ENCODE measurements around the gene VILL.

The VILL gene

DNA sequence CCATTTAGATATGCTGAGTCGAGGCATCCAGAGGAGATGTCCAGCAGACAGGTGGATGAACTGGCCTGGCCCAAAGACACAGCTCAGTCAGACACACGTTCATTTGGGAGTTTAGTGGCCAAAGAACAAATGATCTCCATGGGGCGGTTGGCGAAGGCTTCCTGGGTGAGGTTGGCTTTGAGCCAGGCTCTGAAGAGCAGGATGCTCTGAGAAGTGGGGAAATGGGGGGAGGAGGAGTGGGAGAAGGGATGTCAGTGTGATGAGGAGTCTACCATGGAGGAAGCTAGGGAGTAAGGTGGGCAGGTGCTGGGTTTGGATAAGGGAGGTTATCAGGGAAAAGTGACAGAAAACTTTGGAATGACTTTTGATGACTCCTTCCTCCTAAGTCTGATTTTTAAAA is 47.5 kb upstream of the VILL start:
- no peaks in the 10 kb centered on the region for H3K4me1 ChIP-seq (ENCODE audit: insufficient read depth, low read length)

DNA sequence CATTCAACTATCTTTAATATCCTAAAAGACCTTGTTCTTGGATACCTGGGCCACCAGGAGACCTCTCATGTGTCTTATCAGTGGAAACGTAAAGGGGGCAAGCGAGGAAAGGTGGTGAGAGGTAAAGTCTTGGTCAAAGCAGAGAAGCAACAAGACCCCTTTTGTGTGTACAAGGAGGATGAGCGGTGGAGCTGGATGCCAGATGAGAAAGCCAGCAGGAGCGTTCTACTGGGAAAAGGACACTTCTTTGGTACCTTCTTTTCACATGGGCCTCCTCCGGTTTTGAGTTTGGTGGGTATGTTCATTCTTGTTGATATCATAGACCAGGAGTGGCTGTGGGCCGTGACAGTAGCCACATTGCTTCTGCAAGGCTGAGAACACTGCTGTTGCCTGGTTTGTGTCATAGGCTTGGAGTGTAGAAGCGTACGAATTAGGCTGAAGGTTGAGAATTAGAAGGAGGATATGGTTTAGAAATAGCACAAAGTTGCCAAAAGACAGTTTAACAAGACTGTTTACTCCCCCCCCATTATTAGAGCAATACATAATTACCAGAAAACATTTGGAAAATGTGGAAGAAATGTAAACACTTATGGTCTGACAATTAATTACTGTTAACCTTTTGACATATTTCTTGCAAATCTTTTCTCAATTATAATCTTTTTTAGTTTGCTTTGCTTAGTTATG is 46.8 kb upstream of the VILL start:
- ATAC-seq (ENCODE audit: insufficient read depth, low read depth) (no peak), DNase-seq (no peak)
- Histone ChIP-seq H3K27ac (ENCODE audit: low read length) (no peak overlapping the region), H3K36me3 (ENCODE audit: insufficient read depth, low read length) (no peaks in the 10 kb centered on the region), H4K20me1 (ENCODE audit: insufficient read depth, low read length) (no peaks in the 10 kb centered on the region; the same call in 1 of the 2 replicates), H3K4me1 (ENCODE audit: insufficient read depth, low read length) (no peaks in the 10 kb centered on the region), H3K27me3 (ENCODE audit: insufficient read depth, low read length, poor library complexity) (no peaks in the 10 kb centered on the region), H3K4me3 (ENCODE audit: low read depth in 1 of 2, low read length in 2 of 2) (no peak overlapping the region), H3K4me2 (ENCODE audit: insufficient read depth, low read length) (no peak overlapping the region), H3K9me3 (ENCODE audit: insufficient read depth, low read length, severe bottlenecking) (no peaks in the 10 kb centered on the region), H3K9ac (ENCODE audit: low read depth, low read length) (no peak overlapping the region), H3K79me2 (ENCODE audit: insufficient read depth, low read length) (0 out of 2 replicates have a peak, but pooled peaks cover 2% of the 10 kb centered on the region), H2AFZ (ENCODE audit: low read depth, low read length) (no peak overlapping the region)
- no peak for TF ChIP-seq EZH2 (IDR thresholded peaks at IDR 0.05; ENCODE audit: borderline replicate concordance, low read depth, low read length, severe bottlenecking)
- TF ChIP-seq, protein P1, sequence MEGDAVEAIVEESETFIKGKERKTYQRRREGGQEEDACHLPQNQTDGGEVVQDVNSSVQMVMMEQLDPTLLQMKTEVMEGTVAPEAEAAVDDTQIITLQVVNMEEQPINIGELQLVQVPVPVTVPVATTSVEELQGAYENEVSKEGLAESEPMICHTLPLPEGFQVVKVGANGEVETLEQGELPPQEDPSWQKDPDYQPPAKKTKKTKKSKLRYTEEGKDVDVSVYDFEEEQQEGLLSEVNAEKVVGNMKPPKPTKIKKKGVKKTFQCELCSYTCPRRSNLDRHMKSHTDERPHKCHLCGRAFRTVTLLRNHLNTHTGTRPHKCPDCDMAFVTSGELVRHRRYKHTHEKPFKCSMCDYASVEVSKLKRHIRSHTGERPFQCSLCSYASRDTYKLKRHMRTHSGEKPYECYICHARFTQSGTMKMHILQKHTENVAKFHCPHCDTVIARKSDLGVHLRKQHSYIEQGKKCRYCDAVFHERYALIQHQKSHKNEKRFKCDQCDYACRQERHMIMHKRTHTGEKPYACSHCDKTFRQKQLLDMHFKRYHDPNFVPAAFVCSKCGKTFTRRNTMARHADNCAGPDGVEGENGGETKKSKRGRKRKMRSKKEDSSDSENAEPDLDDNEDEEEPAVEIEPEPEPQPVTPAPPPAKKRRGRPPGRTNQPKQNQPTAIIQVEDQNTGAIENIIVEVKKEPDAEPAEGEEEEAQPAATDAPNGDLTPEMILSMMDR (IDR thresholded peaks at IDR 0.05; ENCODE audit: borderline replicate concordance, extremely low read depth, low read length, poor library complexity, severe bottlenecking), result no peak

More for the DNA sequence above, 47.5 kb upstream of the VILL start:
- H3K4me2 ChIP-seq (ENCODE audit: insufficient read depth, low read length), result no peak overlapping the region
- H3K79me2 ChIP-seq (ENCODE audit: insufficient read depth, low read length), result peaks cover 5% of the 10 kb centered on the region; the same call in 1 of the 2 replicates
- H3K27me3 ChIP-seq (ENCODE audit: insufficient read depth, low read length, poor library complexity), result no peaks in the 10 kb centered on the region
- no peaks in the 10 kb centered on the region for H3K9me3 ChIP-seq (ENCODE audit: insufficient read depth, low read length, severe bottlenecking)
- no peaks in the 10 kb centered on the region for H3K36me3 ChIP-seq (ENCODE audit: insufficient read depth, low read length)
- ATAC-seq (ENCODE audit: insufficient read depth, low read depth) (no peak), DNase-seq (no peak)
- H3K27ac ChIP-seq (ENCODE audit: low read length), result no peak overlapping the region
- H2AFZ ChIP-seq (ENCODE audit: low read depth, low read length), result no peak overlapping the region
- H3K9ac ChIP-seq (ENCODE audit: low read depth, low read length), result no peak overlapping the region
- H4K20me1 ChIP-seq (ENCODE audit: insufficient read depth, low read length), result no peaks in the 10 kb centered on the region; the same call in 1 of the 2 replicates
- TF ChIP-seq, protein P1 (IDR thresholded peaks at IDR 0.05; ENCODE audit: borderline replicate concordance, extremely low read depth, low read length, poor library complexity, severe bottlenecking), result no peak
- no peak for TF ChIP-seq EZH2 (IDR thresholded peaks at IDR 0.05; ENCODE audit: borderline replicate concordance, low read depth, low read length, severe bottlenecking)
- no peak overlapping the region for H3K4me3 ChIP-seq (ENCODE audit: low read depth in 1 of 2, low read length in 2 of 2)

DNA sequence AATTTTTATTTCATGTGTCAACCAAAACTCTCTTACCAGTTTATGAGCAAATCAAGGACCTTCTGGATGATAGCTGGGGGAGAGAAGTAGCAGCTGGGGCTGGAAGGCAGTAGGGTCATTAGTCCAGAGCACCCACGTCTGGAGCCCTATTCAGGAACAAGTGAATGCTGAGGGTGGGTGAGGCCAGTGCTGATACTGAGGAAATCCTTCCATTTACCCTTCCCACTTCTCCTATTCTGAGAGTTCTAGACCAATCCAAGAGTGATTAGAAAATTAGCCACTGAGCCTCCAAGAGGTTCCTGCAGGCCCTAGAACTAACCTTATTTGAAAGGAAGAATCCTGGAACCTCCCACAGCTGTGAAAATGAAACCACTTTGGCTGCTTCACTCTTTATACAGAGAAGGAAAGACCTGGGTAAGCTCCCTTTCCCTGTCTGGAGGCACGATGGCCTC is 46.2 kb upstream of the VILL start:
- H3K27ac ChIP-seq (ENCODE audit: low read length), result no peak overlapping the region
- TF ChIP-seq EZH2 (IDR thresholded peaks at IDR 0.05; ENCODE audit: borderline replicate concordance, low read depth, low read length, severe bottlenecking), result no peak
- H3K4me2 ChIP-seq (ENCODE audit: insufficient read depth, low read length), result no peak overlapping the region
- H3K36me3 ChIP-seq (ENCODE audit: insufficient read depth, low read length), result no peaks in the 10 kb centered on the region
- 0 out of 2 replicates have a peak, but pooled peaks cover 2% of the 10 kb centered on the region for H3K79me2 ChIP-seq (ENCODE audit: insufficient read depth, low read length)
- no peak overlapping the region for H3K4me3 ChIP-seq (ENCODE audit: low read depth in 1 of 2, low read length in 2 of 2)
- no peak overlapping the region for H2AFZ ChIP-seq (ENCODE audit: low read depth, low read length)
- DNase-seq, result no peak
- no peaks in the 10 kb centered on the region for H3K27me3 ChIP-seq (ENCODE audit: insufficient read depth, low read length, poor library complexity)
- H3K9ac ChIP-seq (ENCODE audit: low read depth, low read length), result no peak overlapping the region
- no peaks in the 10 kb centered on the region; the same call in 1 of the 2 replicates for H4K20me1 ChIP-seq (ENCODE audit: insufficient read depth, low read length)
- no peaks in the 10 kb centered on the region for H3K4me1 ChIP-seq (ENCODE audit: insufficient read depth, low read length)
- H3K9me3 ChIP-seq (ENCODE audit: insufficient read depth, low read length, severe bottlenecking), result no peaks in the 10 kb centered on the region
- ATAC-seq (ENCODE audit: insufficient read depth, low read depth), result no peak

DNA sequence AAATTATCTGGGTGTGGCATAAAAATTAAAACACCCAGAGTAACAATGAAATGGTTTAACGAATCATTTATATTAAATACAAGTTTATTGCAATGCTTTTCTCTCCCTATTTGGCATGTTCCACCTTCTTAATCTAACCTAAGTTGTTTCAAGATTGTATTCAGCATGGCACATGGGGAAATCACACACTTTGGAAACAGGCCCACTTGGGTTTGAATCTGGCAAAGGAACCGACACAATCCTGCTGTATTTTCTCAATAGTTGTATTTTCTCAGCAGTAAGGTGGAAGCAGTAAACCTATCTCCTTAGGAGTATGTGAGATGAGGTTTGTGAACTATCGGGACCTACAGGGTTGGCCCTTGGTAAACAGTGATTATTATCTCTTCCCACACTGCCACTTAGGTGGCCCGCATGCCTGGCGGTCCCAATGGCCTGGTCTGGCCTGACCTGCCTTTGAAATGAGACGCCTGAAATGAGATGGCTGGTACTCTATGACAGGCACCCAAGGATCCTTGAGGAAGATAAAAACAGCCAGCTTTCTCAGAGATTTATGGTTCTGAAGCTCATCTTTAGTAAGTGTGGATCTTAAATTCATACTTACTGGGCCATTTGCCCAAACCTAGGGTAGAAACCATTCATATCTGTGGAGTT is 45.3 kb upstream of the VILL start:
- Histone ChIP-seq H4K20me1 (ENCODE audit: insufficient read depth, low read length) (no peaks in the 10 kb centered on the region; the same call in 1 of the 2 replicates), H3K9ac (ENCODE audit: low read depth, low read length) (no peak overlapping the region), H3K4me3 (ENCODE audit: low read depth in 1 of 2, low read length in 2 of 2) (no peak overlapping the region), H3K9me3 (ENCODE audit: insufficient read depth, low read length, severe bottlenecking) (no peaks in the 10 kb centered on the region), H3K4me1 (ENCODE audit: insufficient read depth, low read length) (no peaks in the 10 kb centered on the region), H3K79me2 (ENCODE audit: insufficient read depth, low read length) (0 out of 2 replicates have a peak, but pooled peaks cover 2% of the 10 kb centered on the region), H3K27me3 (ENCODE audit: insufficient read depth, low read length, poor library complexity) (no peaks in the 10 kb centered on the region), H3K4me2 (ENCODE audit: insufficient read depth, low read length) (no peak overlapping the region), H2AFZ (ENCODE audit: low read depth, low read length) (no peak overlapping the region), H3K36me3 (ENCODE audit: insufficient read depth, low read length) (peaks cover 4% of the 10 kb centered on the region; the same call in 1 of the 2 replicates), H3K27ac (ENCODE audit: low read length) (no peak overlapping the region)
- DNase-seq (no peak), ATAC-seq (ENCODE audit: insufficient read depth, low read depth) (no peak)
- no peak for TF ChIP-seq EZH2 (IDR thresholded peaks at IDR 0.05; ENCODE audit: borderline replicate concordance, low read depth, low read length, severe bottlenecking)
- TF ChIP-seq, protein P1 (IDR thresholded peaks at IDR 0.05; ENCODE audit: borderline replicate concordance, extremely low read depth, low read length, poor library complexity, severe bottlenecking), result no peak
